Measurements from ENCODE around the gene LINGO1. TPM values are rescaled to one million over a fixed set of nuclear protein-coding genes. Genes with fewer than 3 reads are reported as not detected.

Gene LINGO1
- total RNA-seq, 1 donor = 1.1 TPM

GRCh38 chr15:77622934-77623754 is 9.6 kb downstream of the LINGO1 start:
- Histone ChIP-seq H3K4me3 (ENCODE audit: insufficient read depth, low read length) (no peak overlapping the region), H3K36me3 (ENCODE audit: insufficient read depth, low read length) (no peaks in the 10 kb centered on the region), H3K9me3 (ENCODE audit: low read depth, low read length) (no peaks in the 10 kb centered on the region), H3K27me3 (ENCODE audit: insufficient read depth, low read length) (no peaks in the 10 kb centered on the region), H3K4me1 (ENCODE audit: insufficient read depth, low read length) (no peaks in the 10 kb centered on the region), H4K20me1 (ENCODE audit: insufficient read depth, low read length) (no peaks in the 10 kb centered on the region), H3K27ac (ENCODE audit: low read depth, low read length) (no peak overlapping the region), H3K4me2 (ENCODE audit: insufficient read depth, low read length) (no peak overlapping the region), H2AFZ (ENCODE audit: low read length) (no peak overlapping the region), H3K79me2 (ENCODE audit: insufficient read depth, low read length) (no peaks in the 10 kb centered on the region)
- TF ChIP-seq CTCF (IDR thresholded peaks at IDR 0.05; ENCODE audit: extremely low read depth, low read depth, low read length) = no peak
- no peak for DNase-seq (ENCODE audit: insufficient read length, low spot score, missing footprints)

- H3K4me2 ChIP-seq (ENCODE audit: insufficient read depth, low read length) = no peak overlapping the region
- no peaks in the 10 kb centered on the region for H3K36me3 ChIP-seq (ENCODE audit: insufficient read depth, low read length)
- no peak overlapping the region for H3K4me3 ChIP-seq (ENCODE audit: insufficient read depth, low read length)
- H3K79me2 ChIP-seq (ENCODE audit: insufficient read depth, low read length) = no peaks in the 10 kb centered on the region
- H4K20me1 ChIP-seq (ENCODE audit: insufficient read depth, low read length) = no peaks in the 10 kb centered on the region
- H3K4me1 ChIP-seq (ENCODE audit: insufficient read depth, low read length) = no peaks in the 10 kb centered on the region
- H3K9me3 ChIP-seq (ENCODE audit: low read depth, low read length) = no peaks in the 10 kb centered on the region
- no peak overlapping the region for H3K27ac ChIP-seq (ENCODE audit: low read depth, low read length)
- no peak for TF ChIP-seq CTCF (IDR thresholded peaks at IDR 0.05; ENCODE audit: extremely low read depth, low read depth, low read length)
- H2AFZ ChIP-seq (ENCODE audit: low read length) = no peak overlapping the region
- no peaks in the 10 kb centered on the region for H3K27me3 ChIP-seq (ENCODE audit: insufficient read depth, low read length)
- DNase-seq (ENCODE audit: insufficient read length, low spot score, missing footprints) = peak; percentile 81
Observed at GRCh38 chr15:77622209-77622933, 10.3 kb downstream of the LINGO1 start.

- TF ChIP-seq CTCF (IDR thresholded peaks at IDR 0.05; ENCODE audit: extremely low read depth, low read depth, low read length) = no peak
- Histone ChIP-seq H2AFZ (ENCODE audit: low read length) (no peak overlapping the region), H4K20me1 (ENCODE audit: insufficient read depth, low read length) (no peaks in the 10 kb centered on the region), H3K4me1 (ENCODE audit: insufficient read depth, low read length) (no peaks in the 10 kb centered on the region), H3K36me3 (ENCODE audit: insufficient read depth, low read length) (no peaks in the 10 kb centered on the region), H3K27ac (ENCODE audit: low read depth, low read length) (no peak overlapping the region), H3K79me2 (ENCODE audit: insufficient read depth, low read length) (no peaks in the 10 kb centered on the region), H3K9me3 (ENCODE audit: low read depth, low read length) (no peaks in the 10 kb centered on the region), H3K27me3 (ENCODE audit: insufficient read depth, low read length) (no peaks in the 10 kb centered on the region), H3K4me2 (ENCODE audit: insufficient read depth, low read length) (no peak overlapping the region), H3K4me3 (ENCODE audit: insufficient read depth, low read length) (no peak overlapping the region)
- no peak for DNase-seq (ENCODE audit: insufficient read length, low spot score, missing footprints)
Observed at GRCh38 chr15:77621847-77622208, 10.9 kb downstream of the LINGO1 start.

GRCh38 chr15:77620960-77621647 is 11.6 kb downstream of the LINGO1 start:
- no peaks in the 10 kb centered on the region for H4K20me1 ChIP-seq (ENCODE audit: insufficient read depth, low read length)
- H3K9me3 ChIP-seq (ENCODE audit: low read depth, low read length) = no peaks in the 10 kb centered on the region
- no peaks in the 10 kb centered on the region for H3K27me3 ChIP-seq (ENCODE audit: insufficient read depth, low read length)
- no peak overlapping the region for H3K4me2 ChIP-seq (ENCODE audit: insufficient read depth, low read length)
- H3K4me1 ChIP-seq (ENCODE audit: insufficient read depth, low read length) = no peaks in the 10 kb centered on the region
- H2AFZ ChIP-seq (ENCODE audit: low read length) = no peak overlapping the region
- H3K79me2 ChIP-seq (ENCODE audit: insufficient read depth, low read length) = no peaks in the 10 kb centered on the region
- H3K36me3 ChIP-seq (ENCODE audit: insufficient read depth, low read length) = no peaks in the 10 kb centered on the region
- no peak overlapping the region for H3K27ac ChIP-seq (ENCODE audit: low read depth, low read length)
- DNase-seq (ENCODE audit: insufficient read length, low spot score, missing footprints) = no peak
- no peak overlapping the region for H3K4me3 ChIP-seq (ENCODE audit: insufficient read depth, low read length)
- TF ChIP-seq CTCF (IDR thresholded peaks at IDR 0.05; ENCODE audit: extremely low read depth, low read depth, low read length) = no peak
